Activated gamma-delta T cell (primary cell): ENCODE results near the gene LANCL1.
"Not testable (repeated sequence)": the region's sequence is repeated elsewhere in the genome, so short reads cannot be mapped to it uniquely, and the experiment has no call there.

Experiments used
- DNase-seq: peaks from one replicate; lab custom pipeline; 2025; lab: John Stamatoyannopoulos, UW

LANCL1 gene

GRCh38 chr2:210459407-210459806 lies 17.2 kb downstream of the LANCL1 start:
- no peak for DNase-seq

- no peak for DNase-seq
Measured at GRCh38 chr2:210458395-210458794, 18.2 kb downstream of the LANCL1 start.

- no peak for DNase-seq
Measured at GRCh38 chr2:210456571-210456970, 20.0 kb downstream of the LANCL1 start.

- DNase-seq = no peak
Measured at GRCh38 chr2:210454336-210454735, 22.2 kb downstream of the LANCL1 start.

- DNase-seq = no peak
Measured at GRCh38 chr2:210452194-210452593, 24.4 kb downstream of the LANCL1 start.

- not testable (repeated sequence) for DNase-seq
Measured at GRCh38 chr2:210450942-210451341, 25.6 kb downstream of the LANCL1 start.

GRCh38 chr2:210445732-210446131 lies 30.8 kb downstream of the LANCL1 start:
- DNase-seq = no peak

GRCh38 chr2:210445116-210445707 lies 31.3 kb downstream of the LANCL1 start:
- DNase-seq = no peak

GRCh38 chr2:210443527-210443926 lies 33.0 kb downstream of the LANCL1 start:
- no peak for DNase-seq

GRCh38 chr2:210442878-210443277 lies 33.7 kb downstream of the LANCL1 start:
- no peak for DNase-seq

GRCh38 chr2:210442457-210442856 lies 34.1 kb downstream of the LANCL1 start:
- no peak for DNase-seq

- DNase-seq = no peak
Measured at GRCh38 chr2:210440206-210440605, 36.4 kb downstream of the LANCL1 start.

GRCh38 chr2:210435439-210435838 lies 41.1 kb downstream of the LANCL1 start:
- DNase-seq = no peak

GRCh38 chr2:210432633-210433032 lies 43.9 kb downstream of the LANCL1 start:
- no peak for DNase-seq

- DNase-seq = no peak
Measured at GRCh38 chr2:210429403-210430137, 47.0 kb downstream of the LANCL1 start.

GRCh38 chr2:210428393-210429179 lies 48.0 kb downstream of the LANCL1 start:
- no peak for DNase-seq

- DNase-seq = not testable (repeated sequence)
Measured at GRCh38 chr2:210427309-210427708, 49.2 kb downstream of the LANCL1 start.

- DNase-seq = no peak
Measured at GRCh38 chr2:210422366-210422765, 54.2 kb downstream of the LANCL1 start.

GRCh38 chr2:210421916-210422315 lies 54.6 kb downstream of the LANCL1 start:
- no peak for DNase-seq

GRCh38 chr2:210412660-210413059 lies 63.9 kb downstream of the LANCL1 start:
- no peak for DNase-seq

- no peak for DNase-seq
Measured at GRCh38 chr2:210410542-210410941, 66.0 kb downstream of the LANCL1 start.

GRCh38 chr2:210399440-210400041 lies 77.0 kb downstream of the LANCL1 start:
- no peak for DNase-seq
